NCI-H2081 (cell line): ENCODE results near the gene KCNMA1.
A peak's percentile ranks its signal among the peaks of the same experiment; 100 is the strongest.

Source experiments
- DNase-seq, 2 experiments: peaks; one replicate each; lab custom pipeline; 2025; lab: John Stamatoyannopoulos, UW

KCNMA1 gene

DNA sequence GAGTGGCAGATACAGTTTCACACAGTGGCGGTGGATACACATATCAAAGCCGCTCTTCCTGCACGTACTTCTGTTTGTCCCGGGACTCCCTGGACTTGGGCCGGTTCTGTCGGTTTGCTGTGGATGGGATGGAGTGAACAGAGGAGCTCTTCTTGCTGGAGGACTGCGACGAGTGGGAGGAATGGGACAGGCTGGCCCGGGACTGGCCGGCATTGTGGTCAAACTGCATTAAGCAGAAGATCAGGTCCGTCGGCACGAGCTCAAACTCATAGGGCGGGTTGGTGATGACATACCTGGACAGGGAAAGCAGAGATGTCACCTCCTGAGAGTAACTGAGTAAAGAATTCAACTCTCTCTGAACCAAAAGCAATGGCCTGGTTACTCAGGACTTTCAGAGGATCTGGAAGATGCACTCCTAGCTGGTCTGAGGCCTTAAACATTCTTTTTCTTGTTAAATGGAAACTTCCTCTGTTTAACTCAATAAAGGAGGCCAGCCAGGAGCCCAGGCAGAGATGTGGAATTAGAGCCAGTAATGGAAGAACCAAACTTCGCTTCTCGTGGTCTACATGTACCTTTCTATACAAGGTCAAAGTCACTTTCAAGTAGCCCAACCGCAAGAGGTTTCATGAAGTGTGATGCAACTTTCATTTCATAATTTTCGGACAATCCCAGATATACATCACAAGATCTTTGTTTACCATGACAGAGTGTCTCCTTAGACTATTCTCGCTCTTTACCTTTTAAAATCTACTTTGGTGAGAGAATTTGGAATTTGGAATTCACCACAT is 750.2 kb downstream of the KCNMA1 start:
- DNase-seq = no peak

DNA sequence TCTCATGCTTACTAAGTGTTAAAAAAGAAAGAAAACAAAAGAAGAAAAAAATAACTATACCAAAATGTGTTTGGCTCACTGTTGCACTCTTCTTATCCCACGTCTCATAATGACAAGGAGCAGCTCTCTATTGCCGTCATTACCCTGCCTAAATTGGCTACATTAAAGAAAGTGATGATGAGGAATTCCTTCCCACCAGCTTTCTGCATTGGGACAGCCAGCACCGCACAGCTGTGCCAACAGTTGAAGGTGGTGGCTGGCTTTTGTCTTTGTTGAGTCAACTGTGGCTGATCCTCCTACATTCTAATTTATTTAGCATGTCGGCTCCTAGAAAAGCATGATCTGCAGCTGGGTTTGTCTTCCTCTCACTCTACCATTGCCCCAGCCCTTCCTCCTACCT is 751.8 kb downstream of the KCNMA1 start:
- DNase-seq = peak; percentile 21 to 80

DNA sequence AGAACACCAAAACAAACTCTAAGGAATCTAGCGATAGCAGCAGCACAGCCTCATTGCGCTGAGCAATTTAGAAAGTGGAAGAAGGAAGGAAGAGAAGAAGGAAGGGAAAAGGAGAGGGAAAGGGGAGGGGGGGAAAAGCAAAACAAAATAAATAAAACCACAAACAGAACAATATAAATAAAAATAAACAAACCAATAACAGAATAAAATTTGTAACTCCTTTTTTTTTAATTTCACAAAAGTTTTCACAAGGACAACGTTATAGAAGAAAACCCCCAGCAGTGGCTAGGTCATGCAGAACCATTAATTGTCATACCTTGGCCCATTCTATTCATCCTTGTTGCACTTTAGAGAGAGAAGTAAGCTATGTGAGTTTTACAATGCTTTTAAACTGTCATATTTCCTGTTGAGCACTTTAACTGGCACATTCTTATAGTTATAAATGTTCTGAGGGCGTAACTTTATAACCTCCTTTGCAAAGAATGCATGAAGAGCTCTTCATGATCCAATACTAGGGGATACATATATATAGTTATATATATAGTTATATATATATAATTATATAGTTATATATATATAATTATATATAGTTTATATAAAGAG is 752.8 kb downstream of the KCNMA1 start:
- no peak for DNase-seq

DNA sequence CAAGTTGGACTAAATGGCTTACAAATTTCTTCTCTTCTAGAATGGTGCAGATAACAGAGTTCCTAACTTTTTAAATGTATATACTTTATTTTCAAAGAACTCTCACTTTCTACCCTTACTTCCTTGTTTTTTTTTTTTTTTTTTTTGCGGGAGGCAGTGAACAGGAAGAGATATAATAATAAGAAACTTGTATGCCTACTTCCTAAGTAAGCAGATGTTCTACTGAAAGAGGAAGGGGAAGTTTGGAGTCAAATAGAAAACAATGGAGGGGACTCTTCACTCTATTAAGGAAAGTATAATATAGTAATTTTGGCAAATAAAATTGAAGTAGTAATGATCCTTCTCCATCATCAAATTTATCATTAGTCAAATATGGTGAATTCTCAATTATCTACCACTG is 754.0 kb downstream of the KCNMA1 start:
- DNase-seq = no peak

DNA sequence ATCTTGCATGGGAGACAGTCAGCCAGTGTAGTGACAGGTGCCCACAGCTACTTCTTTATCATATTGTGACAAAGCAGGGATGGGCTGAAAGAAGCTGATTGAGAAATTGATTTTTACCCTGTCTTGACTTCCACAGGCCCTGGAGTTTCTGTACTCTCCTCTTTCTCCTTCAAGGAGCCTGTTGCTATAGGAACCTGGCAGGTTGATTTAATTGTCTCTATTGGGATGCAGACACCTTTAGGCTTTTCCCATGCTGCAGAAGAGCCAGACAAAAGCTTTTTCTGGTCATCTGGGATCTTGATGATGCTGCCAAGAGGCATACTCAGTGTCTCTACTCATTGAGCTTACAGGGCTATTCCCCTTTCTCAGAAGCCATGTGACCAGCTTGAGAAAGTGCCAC is 754.8 kb downstream of the KCNMA1 start:
- no peak for DNase-seq

DNA sequence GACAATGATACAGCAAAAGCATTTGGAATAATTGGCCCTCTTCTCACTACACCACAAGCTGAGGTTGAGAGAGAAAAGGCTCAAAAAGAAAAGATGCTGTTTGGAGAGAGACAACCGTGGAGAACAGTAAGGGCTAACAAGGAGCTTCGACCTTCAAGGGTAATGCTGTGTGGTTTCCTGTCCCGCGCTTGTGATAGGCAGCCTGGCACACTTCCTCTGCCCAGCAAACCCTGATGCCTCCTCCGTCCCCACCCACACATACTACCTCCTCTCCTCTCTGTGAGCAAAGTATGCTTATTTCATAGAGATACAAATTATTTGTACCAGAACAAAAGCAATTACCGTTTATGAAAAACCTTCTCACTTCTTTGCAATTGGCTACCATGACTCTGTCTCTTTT is 755.4 kb downstream of the KCNMA1 start:
- DNase-seq = no peak

DNA sequence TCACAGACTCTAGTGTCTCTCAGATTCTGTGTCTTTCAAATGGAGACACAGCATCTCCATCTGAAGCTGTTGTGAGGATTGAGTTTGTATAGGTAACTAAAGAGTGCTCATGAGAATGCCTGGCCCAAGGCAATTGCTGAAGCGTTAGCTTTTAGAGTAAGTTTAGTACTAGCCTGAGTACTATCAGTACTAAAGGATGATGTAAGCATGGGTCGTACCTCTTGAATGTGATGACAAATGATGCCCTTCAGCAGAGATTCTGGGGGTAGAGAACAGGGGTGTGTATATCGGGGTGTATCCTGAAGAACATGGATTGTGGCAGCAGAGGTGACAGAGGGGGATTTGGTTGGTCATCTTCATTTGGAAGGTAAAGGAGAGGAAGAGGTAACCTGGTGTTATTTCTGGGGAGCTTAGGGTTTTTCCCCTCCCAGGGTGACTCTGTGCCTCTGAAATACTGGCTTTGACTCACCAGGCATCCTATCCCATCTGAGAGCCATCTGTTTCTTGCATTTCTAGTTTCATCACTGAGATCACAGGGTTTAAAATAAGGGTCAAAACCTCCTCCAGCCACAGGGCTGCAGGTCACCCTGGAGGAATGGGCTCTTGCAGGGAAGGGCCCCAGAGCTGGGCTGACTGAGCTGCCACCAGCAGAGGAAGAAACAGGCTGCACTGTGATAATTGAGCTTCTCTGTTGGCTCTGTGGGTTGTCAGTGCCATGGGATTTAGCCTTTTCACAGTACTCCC is 756.0 kb downstream of the KCNMA1 start:
- no peak for DNase-seq

DNA sequence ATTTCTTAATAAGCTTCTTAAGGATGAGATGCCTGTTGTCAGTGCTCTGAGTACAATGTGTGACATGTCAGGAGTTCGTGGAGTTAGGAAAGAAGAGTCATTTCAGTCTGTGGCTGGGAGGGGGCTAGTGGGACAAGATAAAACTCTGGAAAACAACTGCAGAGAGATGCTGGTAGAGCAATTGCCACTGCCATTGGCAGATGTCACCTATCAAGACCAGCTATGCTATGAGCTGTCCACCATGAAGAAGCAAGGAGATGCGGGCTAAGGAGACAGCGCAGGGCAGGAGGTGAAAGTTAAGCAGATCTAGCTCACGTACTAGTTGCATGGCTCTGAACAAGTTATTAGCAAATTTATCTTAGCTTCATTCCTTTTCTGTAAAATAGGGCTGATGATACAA is 756.7 kb downstream of the KCNMA1 start:
- DNase-seq = no peak

DNA sequence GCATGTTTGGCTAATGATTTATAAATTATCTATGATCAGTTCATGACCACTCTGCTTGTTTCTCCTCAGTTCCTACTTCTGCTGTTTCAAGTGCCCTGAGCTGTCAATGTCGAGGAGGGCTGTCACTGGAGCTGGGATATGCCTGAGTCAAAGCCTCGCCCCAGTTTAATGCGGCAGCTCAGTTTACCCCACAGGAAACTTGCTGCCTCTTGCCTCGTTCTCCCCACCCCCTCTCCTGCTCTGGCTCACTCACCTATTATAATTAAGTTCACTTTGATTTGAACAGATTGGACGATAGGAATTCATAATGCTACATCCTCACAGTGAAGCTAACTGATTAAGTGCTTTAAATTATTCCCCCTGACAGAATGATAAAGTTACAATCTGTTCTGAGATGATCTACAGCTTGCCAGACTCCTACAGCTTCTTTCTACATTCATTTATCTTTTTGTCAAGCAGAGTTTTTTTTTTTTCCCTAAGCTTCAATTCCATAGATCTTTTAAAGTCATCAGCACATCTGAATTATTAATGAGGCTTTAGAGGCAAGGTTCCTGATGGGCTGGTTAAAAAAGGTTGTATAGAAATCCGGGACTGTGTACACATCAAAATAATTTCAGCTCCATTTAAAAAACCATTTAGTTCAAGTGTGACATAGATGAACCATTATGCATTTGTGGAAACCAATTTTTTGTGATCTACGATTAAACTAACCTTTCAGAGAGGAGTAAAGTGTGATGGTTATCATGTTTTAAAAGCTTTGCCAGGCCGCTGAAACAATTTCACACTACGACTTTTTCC is 758.3 kb downstream of the KCNMA1 start:
- peak; percentile 2 to 40 for DNase-seq

DNA sequence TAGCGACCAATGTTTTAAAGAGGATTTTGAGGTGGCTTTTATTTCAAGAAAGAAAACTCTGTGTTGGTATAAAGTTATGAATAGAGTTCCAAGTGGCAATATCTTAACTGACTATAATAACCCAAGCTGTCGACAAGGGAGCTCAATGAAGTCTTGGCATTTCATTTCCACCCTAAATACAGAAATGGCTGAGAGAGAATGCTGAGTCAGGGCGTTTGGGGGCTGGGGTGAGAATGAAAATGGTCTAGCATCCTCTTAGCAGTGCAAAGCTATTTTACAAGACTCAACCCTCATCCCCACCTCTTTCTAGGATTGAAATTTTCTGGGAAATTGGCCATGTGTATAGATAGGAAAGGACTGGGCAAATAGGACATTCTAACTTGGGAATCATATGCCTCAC is 759.1 kb downstream of the KCNMA1 start:
- no peak for DNase-seq

DNA sequence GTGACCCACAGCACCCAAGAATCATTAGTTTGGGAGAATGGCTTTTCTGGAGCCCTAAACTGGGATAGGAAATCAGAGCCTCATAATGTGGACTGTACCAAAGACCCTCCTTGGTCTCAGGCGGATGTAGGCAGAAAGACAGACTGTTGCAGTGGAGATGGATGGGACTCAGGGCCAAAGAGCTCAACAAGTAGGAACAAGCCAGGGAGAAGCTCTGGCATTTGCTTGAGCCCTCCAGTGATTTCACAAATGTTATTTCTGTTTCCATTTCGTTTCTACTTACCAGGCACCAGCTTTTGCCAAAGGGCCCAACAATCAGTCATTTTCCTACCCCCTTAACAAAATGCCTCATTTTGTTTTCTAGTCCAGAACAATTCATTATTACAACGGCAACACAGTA is 762.7 kb downstream of the KCNMA1 start:
- DNase-seq = no peak

DNA sequence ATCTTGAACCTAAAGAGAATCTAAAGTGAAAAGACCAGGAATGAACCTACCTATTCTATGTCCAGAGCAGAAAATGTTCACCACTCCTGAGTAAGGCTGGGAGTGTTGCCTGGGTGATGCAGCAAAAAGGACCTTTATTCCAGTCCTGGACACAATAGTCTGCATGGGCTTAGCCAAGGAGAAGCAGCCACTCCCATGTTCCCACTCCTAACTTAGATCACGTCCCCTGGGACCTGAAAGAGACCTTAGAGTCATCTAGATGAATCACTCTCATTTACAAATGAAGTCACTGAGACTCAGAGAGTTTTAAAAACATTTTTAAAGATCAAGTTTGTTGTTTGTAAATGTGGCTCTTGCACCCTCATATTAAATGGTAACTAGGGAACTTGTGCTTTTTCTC is 763.4 kb downstream of the KCNMA1 start:
- DNase-seq = no peak

DNA sequence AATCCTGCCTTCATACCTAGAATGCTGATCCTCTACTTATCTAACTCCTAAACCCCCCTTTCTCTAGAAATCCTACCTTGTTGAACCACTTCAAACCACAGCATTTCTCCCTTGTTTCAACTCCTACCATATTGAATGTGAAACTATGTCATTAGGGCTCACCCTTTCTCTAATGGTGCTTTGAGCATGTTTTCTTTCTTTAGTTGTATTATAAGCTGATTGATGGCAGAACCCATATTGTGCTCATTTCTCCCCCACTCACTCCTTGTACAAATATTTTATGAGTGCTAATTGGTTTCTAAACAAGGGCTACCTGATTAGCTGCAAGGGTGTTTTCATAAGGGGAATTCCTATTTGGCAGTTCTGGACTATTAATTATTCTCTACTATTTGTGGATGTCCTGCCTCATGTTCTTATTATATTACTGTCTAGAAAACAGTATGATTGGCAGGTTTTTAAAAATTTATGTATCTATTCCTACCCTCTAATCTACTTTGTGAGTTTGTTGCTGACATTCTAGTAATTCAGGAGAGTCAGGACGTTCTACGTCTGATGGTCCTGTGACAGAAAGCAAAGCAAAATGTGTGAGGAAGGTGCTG is 765.8 kb downstream of the KCNMA1 start:
- no peak for DNase-seq

DNA sequence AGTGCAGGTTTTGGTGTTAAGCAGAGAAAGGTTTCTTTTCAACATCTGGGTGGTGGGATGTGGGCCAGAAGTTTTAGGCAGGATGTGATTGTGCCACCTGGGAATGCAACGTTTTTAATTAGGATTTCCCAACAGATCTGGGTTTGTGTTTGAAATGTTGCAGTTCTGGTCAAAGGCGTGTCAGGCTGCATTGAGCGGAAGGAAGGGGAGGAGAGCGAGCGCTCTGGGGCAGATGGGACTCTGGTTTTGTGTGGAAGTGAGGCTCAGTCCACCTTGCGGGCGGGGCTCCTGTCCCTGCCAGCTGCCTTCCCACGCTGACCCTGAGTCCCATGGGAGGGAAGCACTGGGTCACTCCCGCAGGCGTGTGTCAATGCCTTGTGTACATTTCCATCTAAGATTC is 767.7 kb downstream of the KCNMA1 start:
- DNase-seq = no peak

DNA sequence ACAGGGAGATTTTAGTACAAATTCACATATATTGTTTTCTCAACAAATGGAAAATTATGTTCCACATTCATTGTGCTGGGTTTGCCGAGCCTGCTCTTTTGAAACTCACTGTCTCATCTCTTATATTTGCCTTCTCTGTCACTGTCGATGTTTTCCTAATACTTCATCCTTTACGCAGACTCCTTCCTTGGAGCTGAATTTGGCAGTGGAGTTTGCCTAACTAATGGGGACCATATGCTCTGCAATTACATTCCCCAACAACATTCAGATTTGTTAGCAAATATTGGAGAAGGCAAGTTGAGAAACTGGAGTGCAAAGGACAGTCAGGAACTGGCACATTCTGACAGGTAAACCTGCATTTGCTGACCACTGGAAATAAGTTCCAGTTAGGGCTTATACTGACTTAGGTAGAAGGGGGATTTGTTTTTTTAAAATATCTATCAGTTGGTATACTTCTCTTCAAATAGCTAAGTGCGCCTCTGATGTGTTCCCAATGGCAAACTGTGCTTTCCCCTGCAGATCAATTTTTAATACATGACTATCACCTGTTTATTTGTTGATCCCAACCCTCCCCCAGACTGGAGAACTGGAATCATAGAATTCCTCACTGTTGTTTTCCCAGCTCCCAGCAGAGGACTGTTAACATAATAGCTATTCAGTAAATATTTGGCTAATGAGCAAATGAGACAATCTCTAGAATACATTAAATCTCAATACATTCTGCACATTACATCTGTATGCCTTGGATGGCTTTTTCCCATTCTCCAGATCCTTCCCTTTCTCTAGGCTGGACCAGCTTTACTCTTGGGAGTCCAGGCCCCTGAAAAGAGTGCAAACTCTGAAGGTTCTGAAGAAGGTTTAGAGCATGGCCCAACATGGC is 769.3 kb downstream of the KCNMA1 start:
- no peak for DNase-seq

DNA sequence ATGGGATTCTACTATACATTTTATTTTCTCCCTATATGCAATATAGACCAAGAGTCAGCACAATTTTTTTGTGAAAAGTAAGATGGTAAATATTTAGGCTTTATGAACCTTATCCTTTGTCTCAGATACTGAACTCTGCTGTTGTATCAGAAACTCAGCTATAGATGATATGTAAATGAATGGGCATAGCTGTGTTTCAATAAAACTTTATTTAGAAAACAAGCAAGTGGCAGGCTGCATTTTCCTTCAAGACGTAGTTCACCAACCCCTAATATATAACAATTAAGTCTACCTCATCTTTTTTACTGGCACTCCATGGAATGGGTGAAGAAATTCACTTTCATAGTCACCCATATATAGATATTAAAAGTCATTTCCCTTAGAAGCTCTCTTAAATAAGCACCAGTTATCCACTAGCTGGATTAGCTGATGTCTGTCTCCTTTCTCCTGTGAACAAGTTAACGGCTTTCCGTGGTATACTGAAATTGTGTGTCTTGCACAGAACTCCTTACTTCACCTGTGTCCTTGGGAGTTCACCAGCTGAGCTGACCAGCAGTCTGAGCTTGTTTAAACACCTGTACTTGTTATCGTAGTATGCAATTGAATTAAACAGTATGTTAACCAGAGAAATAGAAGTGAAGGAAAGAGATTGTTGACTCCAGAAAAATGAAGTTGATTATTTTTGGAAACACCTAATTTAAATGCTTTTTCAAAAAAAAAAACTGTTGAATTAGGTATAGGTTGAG is 770.6 kb downstream of the KCNMA1 start:
- DNase-seq = no peak

DNA sequence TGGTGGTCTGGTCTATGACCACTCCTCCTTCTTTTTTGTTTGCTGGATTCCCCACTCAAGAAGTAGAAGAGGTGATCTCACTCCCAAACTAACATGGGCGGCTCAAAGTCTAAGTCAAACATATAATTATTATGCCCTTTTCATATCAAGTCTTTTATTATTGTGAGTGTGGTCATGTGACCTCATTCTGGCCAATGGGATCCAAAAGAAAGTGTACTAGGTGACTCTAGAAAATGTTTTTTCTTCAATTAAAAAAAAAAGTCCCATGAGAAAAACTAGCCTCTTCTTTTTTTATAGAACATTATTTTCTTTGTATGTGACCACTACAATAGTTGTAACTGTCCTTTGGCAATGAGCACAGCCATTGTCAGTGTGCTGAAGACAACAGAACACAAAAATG is 772.7 kb downstream of the KCNMA1 start:
- DNase-seq = no peak

DNA sequence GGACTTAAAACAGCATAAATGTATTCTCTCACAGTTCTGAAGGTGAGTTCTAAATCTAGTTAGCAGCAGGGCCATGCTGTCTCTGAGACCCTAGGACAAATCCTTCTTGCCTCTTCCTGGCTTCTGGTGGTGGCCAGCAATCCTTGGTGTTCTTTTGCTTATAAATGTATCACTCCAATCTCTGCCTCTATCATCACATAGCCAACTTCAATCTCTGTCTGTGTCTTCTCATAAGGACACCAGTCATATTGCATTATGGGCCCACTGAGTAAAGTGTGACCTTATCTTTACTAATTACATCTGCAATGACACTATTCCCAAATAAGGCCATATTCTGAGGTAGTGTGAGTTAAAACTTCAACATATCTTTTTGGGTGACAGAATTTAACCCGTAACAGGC is 778.9 kb downstream of the KCNMA1 start:
- no peak for DNase-seq

DNA sequence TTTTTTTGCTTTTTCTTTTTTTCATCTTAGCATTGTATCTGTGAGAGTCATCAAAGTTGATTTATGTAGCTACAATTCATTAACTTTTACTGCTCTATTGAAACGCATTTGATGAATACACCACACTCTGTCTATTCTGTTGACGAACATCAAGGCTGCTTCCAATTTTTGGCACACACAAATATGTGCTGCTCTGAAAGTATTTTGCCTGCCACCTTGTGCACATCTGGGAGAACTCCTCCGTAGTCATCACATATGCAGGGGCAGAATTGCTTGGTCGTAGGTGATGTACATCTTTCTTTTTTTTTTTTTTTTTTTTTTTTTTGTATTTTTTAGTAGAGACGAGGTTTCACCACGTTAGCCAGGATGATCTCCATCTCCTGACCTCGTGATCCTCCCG is 796.8 kb downstream of the KCNMA1 start:
- DNase-seq = no peak

DNA sequence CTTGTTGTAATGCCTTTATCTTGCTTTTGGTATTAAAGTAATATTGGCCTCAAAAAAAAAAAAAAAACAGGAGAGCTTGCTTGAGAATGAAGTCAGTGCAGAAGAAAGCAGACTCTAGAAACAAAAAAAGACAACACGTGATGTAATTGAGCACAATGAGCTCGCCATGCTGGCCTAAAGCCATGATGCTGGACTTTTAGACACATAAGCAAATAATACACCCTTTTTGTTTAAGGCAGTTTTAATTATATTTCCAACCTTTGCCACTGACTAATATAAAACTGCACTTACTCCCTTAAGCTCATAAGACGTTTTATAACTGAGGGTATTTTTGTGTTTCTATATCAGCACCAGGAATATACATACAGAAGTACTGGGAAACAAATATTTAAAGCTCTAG is 798.3 kb downstream of the KCNMA1 start:
- no peak for DNase-seq
